MCF 10A (cell line): ENCODE results near the gene KNCN. TPM values are rescaled to one million over a fixed set of nuclear protein-coding genes. Genes with fewer than 3 reads are reported as not detected.

Experiments
- BruUV-seq: library from RNA; stranded (reverse); fragments of 400-500 nt; replicated peaks from 2 replicates; lab custom pipeline; 2021; lab: Mats Ljungman, UMichigan
- CTCF ChIA-PET: fragments of 300-600 bp; sonication (Branson Sonifier 250); formaldehyde crosslinking; extraction: SDS; loops from one replicate; lab custom pipeline; 2021; ENCODE audit warnings: antibody characterized with exemption, inconsistent platforms; lab: Yijun Ruan, JAX
- POLR2A ChIA-PET: fragments of 300-600, 350-650 bp; sonication (Branson Sonifier 250); formaldehyde crosslinking; extraction: SDS; loops from one replicate; lab custom pipeline; 2020; ENCODE audit warnings: antibody characterized with exemption, inconsistent platforms; lab: Yijun Ruan, JAX
- DNase-seq: peaks from one replicate; pipeline ENCODE4 v3.0.0-alpha.2; 2018; ENCODE audit not compliant: unreplicated experiment
- H3K27ac Mint-ChIP-seq: one replicate; pipeline ENCODE4 v1.8.0; 2022; ENCODE audit warnings: mild to moderate bottlenecking, low read depth, mixed read lengths; ENCODE audit not compliant: unreplicated experiment
- H3K27me3 Mint-ChIP-seq: one replicate; pipeline ENCODE4 v1.8.0; 2022; ENCODE audit warnings: mixed read lengths; ENCODE audit not compliant: insufficient read depth, unreplicated experiment
- H3K36me3 Mint-ChIP-seq: one replicate; pipeline ENCODE4 v1.8.0; 2022; ENCODE audit warnings: mild to moderate bottlenecking, moderate library complexity, mixed read lengths; ENCODE audit not compliant: insufficient read depth, unreplicated experiment
- H3K4me1 Mint-ChIP-seq: one replicate; pipeline ENCODE4 v1.8.0; 2022; ENCODE audit warnings: mixed read lengths; ENCODE audit not compliant: insufficient read depth, unreplicated experiment
- H3K4me3 Mint-ChIP-seq: one replicate; pipeline ENCODE4 v1.8.0; 2022; ENCODE audit warnings: mild to moderate bottlenecking, moderate library complexity, mixed read lengths; ENCODE audit not compliant: unreplicated experiment
- H3K9me3 Mint-ChIP-seq: one replicate; pipeline ENCODE4 v1.8.0; 2022; ENCODE audit warnings: mixed read lengths; ENCODE audit not compliant: unreplicated experiment
- CTCF ChIP-seq: fragments of 200-600 bp; IDR thresholded peaks from one replicate; pipeline ENCODE4 v1.8.0; 2022; ENCODE audit warnings: antibody characterized with exemption, mild to moderate bottlenecking; ENCODE audit not compliant: unreplicated experiment
- intact Hi-C: fragments of 100-400 bp; cut with micrococcal nuclease; formaldehyde crosslinking; loops from 2 replicates; pipeline ENCODE4 v1.14.1; 2022
- total RNA-seq: library from RNA; stranded (reverse); gene quantifications from 2 replicates; pipeline ENCODE4 v1.2.3, GENCODE V29; 2022

The KNCN gene
- total RNA-seq, 1 experiment from 2014 or later, result not detected

GRCh38 chr1:46512135-46512791 is 39.2 kb downstream of the KNCN start:
- DNase-seq, result no peak
- H3K9me3 Mint-ChIP-seq, result no peaks in the 10 kb centered on the region
- no peak overlapping the region for H3K27ac Mint-ChIP-seq
- CTCF ChIA-PET, result interaction anchor here (1.1 kb wide), 2 partner anchors 9 to 10 kb away, joined by 3 to 5 read pairs; no protein-coding TSS in a partner anchor
- BruUV-seq, result no TSS peak
- TF ChIP-seq CTCF, result no peak
- H3K27me3 Mint-ChIP-seq, result no peaks in the 10 kb centered on the region
- intact Hi-C loops, result no loop called here
- no peaks in the 10 kb centered on the region for H3K36me3 Mint-ChIP-seq
- peaks cover 9% of the 10 kb centered on the region for H3K4me1 Mint-ChIP-seq
- no peak overlapping the region for H3K4me3 Mint-ChIP-seq
- POLR2A ChIA-PET, result no interaction called here

- Mint-ChIP-seq H3K9me3 (no peaks in the 10 kb centered on the region), H3K4me1 (no peaks in the 10 kb centered on the region), H3K36me3 (no peaks in the 10 kb centered on the region), H3K27me3 (no peaks in the 10 kb centered on the region), H3K4me3 (no peak overlapping the region), H3K27ac (no peak overlapping the region)
- ChIA-PET POLR2A (no interaction called here), CTCF (interaction anchor here (1.1 to 1.7 kb wide), 3 partner anchors 8 to 33 kb away, joined by 3 to 7 read pairs (median 4); no protein-coding TSS in a partner anchor)
- intact Hi-C loops, result no loop called here
- no peak for DNase-seq
- no TSS peak for BruUV-seq
- no peak for TF ChIP-seq CTCF
These were observed 40.5 kb downstream of the KNCN start for GRCh38 chr1:46510998-46511365.

- H3K4me1 Mint-ChIP-seq, result no peaks in the 10 kb centered on the region
- TF ChIP-seq CTCF, result no peak
- CTCF ChIA-PET, result interaction anchor here (1.2 to 1.7 kb wide), 2 partner anchors 8 to 33 kb away, joined by 4 to 7 read pairs; no protein-coding TSS in a partner anchor
- intact Hi-C loops, result no loop called here
- POLR2A ChIA-PET, result no interaction called here
- H3K9me3 Mint-ChIP-seq, result no peaks in the 10 kb centered on the region
- DNase-seq, result no peak
- H3K36me3 Mint-ChIP-seq, result no peaks in the 10 kb centered on the region
- H3K27ac Mint-ChIP-seq, result no peak overlapping the region
- BruUV-seq, result no TSS peak
- no peak overlapping the region for H3K4me3 Mint-ChIP-seq
- H3K27me3 Mint-ChIP-seq, result no peaks in the 10 kb centered on the region
These were observed 41.0 kb downstream of the KNCN start for GRCh38 chr1:46510341-46510997.

GRCh38 chr1:46508757-46509156 is 42.7 kb downstream of the KNCN start:
- Mint-ChIP-seq H3K27me3 (peaks cover 1% of the 10 kb centered on the region), H3K27ac (no peak overlapping the region), H3K36me3 (no peaks in the 10 kb centered on the region), H3K4me1 (no peaks in the 10 kb centered on the region), H3K4me3 (no peak overlapping the region), H3K9me3 (no peaks in the 10 kb centered on the region)
- TF ChIP-seq CTCF, result no peak
- intact Hi-C loops, result no loop called here
- ChIA-PET POLR2A (interaction anchor here (0.7 kb wide), 1 partner anchor 8 kb away, joined by 3 read pairs; no protein-coding TSS in a partner anchor), CTCF (interaction anchor here (0.5 to 2.8 kb wide), 7 partner anchors 8 to 1641 kb away, joined by 3 to 14 read pairs (median 3); no protein-coding TSS in a partner anchor)
- no TSS peak for BruUV-seq
- peak; percentile 54 for DNase-seq
